SW480 (cell line): ENCODE results near the gene ZRANB1.

ENCODE experiments used
- DNase-seq: peaks from one replicate; pipeline ENCODE4 v3.0.0-alpha.2; 2016; ENCODE audit warnings: low spot score

The ZRANB1 gene

GRCh38 chr10:125021686-125022344 is 79.9 kb downstream of the ZRANB1 start:
- no peak for DNase-seq

- DNase-seq: no peak
These were observed 80.7 kb downstream of the ZRANB1 start for GRCh38 chr10:125022671-125023070.

GRCh38 chr10:125023255-125023654 is 81.3 kb downstream of the ZRANB1 start:
- no peak for DNase-seq

- no peak for DNase-seq
These were observed 82.1 kb downstream of the ZRANB1 start for GRCh38 chr10:125023862-125024496.

GRCh38 chr10:125024497-125025234 is 82.7 kb downstream of the ZRANB1 start:
- DNase-seq: no peak

GRCh38 chr10:125025341-125025740 is 83.4 kb downstream of the ZRANB1 start:
- DNase-seq: no peak

GRCh38 chr10:125026036-125026931 is 84.4 kb downstream of the ZRANB1 start:
- no peak for DNase-seq

- no peak for DNase-seq
These were observed 85.2 kb downstream of the ZRANB1 start for GRCh38 chr10:125026974-125027735.

- DNase-seq: no peak
These were observed 86.2 kb downstream of the ZRANB1 start for GRCh38 chr10:125027871-125028869.

GRCh38 chr10:125029584-125030242 is 87.8 kb downstream of the ZRANB1 start:
- DNase-seq: no peak

GRCh38 chr10:125030567-125031197 is 88.8 kb downstream of the ZRANB1 start:
- no peak for DNase-seq

- DNase-seq: no peak
These were observed 90.6 kb downstream of the ZRANB1 start for GRCh38 chr10:125032474-125033020.

GRCh38 chr10:125033146-125033924 is 91.4 kb downstream of the ZRANB1 start:
- DNase-seq: no peak

- DNase-seq: no peak
These were observed 92.8 kb downstream of the ZRANB1 start for GRCh38 chr10:125034675-125035074.

GRCh38 chr10:125035136-125035535 is 93.2 kb downstream of the ZRANB1 start:
- peak; percentile 80 for DNase-seq

GRCh38 chr10:125035588-125036295 is 93.8 kb downstream of the ZRANB1 start:
- DNase-seq: no peak

- DNase-seq: peak; percentile 72
These were observed 95.4 kb downstream of the ZRANB1 start for GRCh38 chr10:125037145-125037877.
